DOHH2 (cell line): Measurements from ENCODE around the gene GMDS.

ENCODE experiments used
- H3F3A ChIP-seq: fragments of 200-600 bp; sonication (generic), shearing (Covaris generic); 2 replicates; pipeline ENCODE4 v1.6.0; 2016; ENCODE audit warnings: antibody characterized with exemption, mild to moderate bottlenecking; ENCODE audit not compliant: control insufficient read depth, insufficient read depth
- H3K27ac ChIP-seq: fragments of 200-600 bp; sonication (generic); 2 replicates; pipeline ENCODE4 v1.5.1; 2014; ENCODE audit warnings: low read depth, mild to moderate bottlenecking, low read length, moderate library complexity
- H3K27me3 ChIP-seq: fragments of 200-600 bp; sonication (generic); 2 replicates; pipeline ENCODE4 v1.6.1; 2014; ENCODE audit warnings: mild to moderate bottlenecking, low read length, mixed read lengths; ENCODE audit not compliant: control insufficient read depth
- H3K36me3 ChIP-seq: fragments of 200-600 bp; sonication (generic); 2 replicates; pipeline ENCODE4 v1.6.1; 2014; ENCODE audit warnings: mild to moderate bottlenecking, low read length, moderate library complexity, mixed read lengths; ENCODE audit not compliant: control insufficient read depth
- H3K4me1 ChIP-seq: fragments of 200-600 bp; sonication (generic); 2 replicates; pipeline ENCODE4 v1.6.1; 2014; ENCODE audit warnings: mild to moderate bottlenecking, low read length, mixed read lengths; ENCODE audit not compliant: control insufficient read depth
- H3K4me2 ChIP-seq: fragments of 200-600 bp; sonication (generic); 2 replicates; pipeline ENCODE4 v1.6.0; 2014; ENCODE audit warnings: mild to moderate bottlenecking, low read length, moderate library complexity
- H3K4me3 ChIP-seq: fragments of 200-600 bp; sonication (generic); 2 replicates; pipeline ENCODE4 v1.5.1; 2014; ENCODE audit warnings: mild to moderate bottlenecking, low read length, mixed read lengths
- H3K79me2 ChIP-seq: fragments of 200-600 bp; sonication (generic); 2 replicates; pipeline ENCODE4 v1.6.1; 2014; ENCODE audit warnings: mild to moderate bottlenecking, low read length, mixed read lengths; ENCODE audit not compliant: control insufficient read depth
- H3K9me2 ChIP-seq: fragments of 200-600 bp; sonication (generic); replicated peaks from 2 replicates; pipeline ENCODE4 v1.6.1; 2014; ENCODE audit warnings: mild to moderate bottlenecking, low read length, mixed read lengths; ENCODE audit not compliant: control insufficient read depth
- H3K9me3 ChIP-seq: fragments of 200-600 bp; sonication (generic); 2 replicates; pipeline ENCODE4 v1.6.1; 2014; ENCODE audit warnings: antibody characterized with exemption, low read length, mixed read lengths; ENCODE audit not compliant: control insufficient read depth, insufficient read depth
- H4K20me1 ChIP-seq: fragments of 200-600 bp; sonication (generic); 2 replicates; pipeline ENCODE4 v1.6.0; 2014; ENCODE audit warnings: low read depth, mild to moderate bottlenecking, antibody characterized with exemption, low read length, moderate library complexity; ENCODE audit not compliant: control insufficient read depth, insufficient read depth
- EZH2phosphoT487 ChIP-seq: fragments of 200-600 bp; sonication (generic); IDR thresholded peaks from 2 replicates; pipeline ENCODE4 v1.6.1; 2017; ENCODE audit warnings: borderline replicate concordance, mild to moderate bottlenecking, antibody characterized with exemption, low read length, moderate library complexity, mixed read lengths
- TF ChIP-seq, protein P1 (sequence below): fragments of 200-600 bp; sonication (generic); IDR thresholded peaks from one replicate; pipeline ENCODE4 v1.5.1; 2014; ENCODE audit warnings: antibody characterized with exemption, mild to moderate bottlenecking, low read depth, low read length; ENCODE audit not compliant: poor library complexity, severe bottlenecking

GMDS gene

DNA sequence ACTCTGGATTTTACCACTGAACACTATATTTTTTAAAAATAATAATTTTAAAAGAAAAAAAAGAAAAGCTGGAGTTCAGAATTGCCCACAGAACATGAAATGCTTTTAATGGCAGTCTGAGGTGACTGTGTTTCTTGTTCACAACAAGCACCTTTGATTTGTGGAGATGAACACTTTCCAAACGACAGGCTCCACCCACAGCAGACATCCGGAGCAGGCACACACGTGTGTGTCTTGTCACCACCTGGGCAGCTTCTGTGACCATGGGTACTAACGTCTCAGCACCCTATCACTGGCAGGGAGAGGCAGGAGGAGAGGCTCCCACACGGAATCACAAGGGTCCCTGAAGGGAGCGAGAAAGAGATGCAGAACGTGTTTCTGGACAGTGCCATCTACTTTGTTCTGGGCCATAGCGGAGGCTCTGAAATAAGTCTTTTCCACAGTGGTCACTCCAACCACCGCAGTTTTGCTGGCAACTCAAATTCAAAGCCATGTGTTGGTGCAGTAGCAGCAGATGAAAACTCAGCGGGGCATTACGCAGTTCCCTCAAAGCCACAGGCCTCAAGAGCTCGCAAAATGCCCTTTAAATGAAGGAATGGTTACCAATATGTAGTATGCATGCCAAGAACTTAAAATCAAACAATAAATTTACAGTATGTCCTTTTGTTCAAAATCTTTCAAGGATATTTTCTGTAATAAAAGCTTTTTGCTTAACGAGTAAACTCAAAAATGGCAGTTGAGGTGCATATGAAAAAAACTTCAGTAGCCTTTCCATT is 393.5 kb downstream of the GMDS start:
- H3K4me3 ChIP-seq, result no peak overlapping the region
- H3K4me1 ChIP-seq, result peaks cover 31% of the 10 kb centered on the region
- no peak overlapping the region for H3K4me2 ChIP-seq
- H4K20me1 ChIP-seq, result no peaks in the 10 kb centered on the region
- TF ChIP-seq, protein P1, sequence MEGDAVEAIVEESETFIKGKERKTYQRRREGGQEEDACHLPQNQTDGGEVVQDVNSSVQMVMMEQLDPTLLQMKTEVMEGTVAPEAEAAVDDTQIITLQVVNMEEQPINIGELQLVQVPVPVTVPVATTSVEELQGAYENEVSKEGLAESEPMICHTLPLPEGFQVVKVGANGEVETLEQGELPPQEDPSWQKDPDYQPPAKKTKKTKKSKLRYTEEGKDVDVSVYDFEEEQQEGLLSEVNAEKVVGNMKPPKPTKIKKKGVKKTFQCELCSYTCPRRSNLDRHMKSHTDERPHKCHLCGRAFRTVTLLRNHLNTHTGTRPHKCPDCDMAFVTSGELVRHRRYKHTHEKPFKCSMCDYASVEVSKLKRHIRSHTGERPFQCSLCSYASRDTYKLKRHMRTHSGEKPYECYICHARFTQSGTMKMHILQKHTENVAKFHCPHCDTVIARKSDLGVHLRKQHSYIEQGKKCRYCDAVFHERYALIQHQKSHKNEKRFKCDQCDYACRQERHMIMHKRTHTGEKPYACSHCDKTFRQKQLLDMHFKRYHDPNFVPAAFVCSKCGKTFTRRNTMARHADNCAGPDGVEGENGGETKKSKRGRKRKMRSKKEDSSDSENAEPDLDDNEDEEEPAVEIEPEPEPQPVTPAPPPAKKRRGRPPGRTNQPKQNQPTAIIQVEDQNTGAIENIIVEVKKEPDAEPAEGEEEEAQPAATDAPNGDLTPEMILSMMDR, result no peak
- TF ChIP-seq EZH2phosphoT487, result no peak
- H3F3A ChIP-seq, result no peaks in the 10 kb centered on the region
- no peaks in the 10 kb centered on the region for H3K9me2 ChIP-seq
- H3K9me3 ChIP-seq, result no peaks in the 10 kb centered on the region
- H3K27me3 ChIP-seq, result no peaks in the 10 kb centered on the region
- H3K27ac ChIP-seq, result no peak overlapping the region
- H3K79me2 ChIP-seq, result no peaks in the 10 kb centered on the region
- H3K36me3 ChIP-seq, result no peaks in the 10 kb centered on the region

DNA sequence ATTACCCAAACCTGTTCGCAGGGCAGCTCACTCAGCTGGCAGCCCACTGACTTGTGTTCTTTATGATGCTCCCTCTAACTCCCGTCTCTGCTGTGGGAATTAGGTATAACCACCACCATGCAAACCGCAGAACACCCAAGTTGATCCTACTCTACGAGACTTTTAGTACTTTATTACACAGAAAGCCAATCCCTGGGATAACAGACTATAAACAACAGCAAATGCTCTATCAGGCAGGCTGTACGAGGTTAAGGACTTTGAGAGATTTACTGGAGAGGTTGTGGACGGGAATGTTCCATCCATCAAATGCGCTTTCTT is 394.6 kb downstream of the GMDS start:
- Histone ChIP-seq H3K4me3 (no peak overlapping the region), H4K20me1 (no peaks in the 10 kb centered on the region), H3K36me3 (no peaks in the 10 kb centered on the region), H3K27me3 (no peaks in the 10 kb centered on the region), H3K79me2 (no peaks in the 10 kb centered on the region), H3F3A (no peaks in the 10 kb centered on the region), H3K9me3 (no peaks in the 10 kb centered on the region), H3K4me2 (no peak overlapping the region), H3K27ac (no peak overlapping the region), H3K4me1 (peaks cover 20% of the 10 kb centered on the region), H3K9me2 (no peaks in the 10 kb centered on the region)
- TF ChIP-seq, protein P1, result no peak
- TF ChIP-seq EZH2phosphoT487, result no peak

DNA sequence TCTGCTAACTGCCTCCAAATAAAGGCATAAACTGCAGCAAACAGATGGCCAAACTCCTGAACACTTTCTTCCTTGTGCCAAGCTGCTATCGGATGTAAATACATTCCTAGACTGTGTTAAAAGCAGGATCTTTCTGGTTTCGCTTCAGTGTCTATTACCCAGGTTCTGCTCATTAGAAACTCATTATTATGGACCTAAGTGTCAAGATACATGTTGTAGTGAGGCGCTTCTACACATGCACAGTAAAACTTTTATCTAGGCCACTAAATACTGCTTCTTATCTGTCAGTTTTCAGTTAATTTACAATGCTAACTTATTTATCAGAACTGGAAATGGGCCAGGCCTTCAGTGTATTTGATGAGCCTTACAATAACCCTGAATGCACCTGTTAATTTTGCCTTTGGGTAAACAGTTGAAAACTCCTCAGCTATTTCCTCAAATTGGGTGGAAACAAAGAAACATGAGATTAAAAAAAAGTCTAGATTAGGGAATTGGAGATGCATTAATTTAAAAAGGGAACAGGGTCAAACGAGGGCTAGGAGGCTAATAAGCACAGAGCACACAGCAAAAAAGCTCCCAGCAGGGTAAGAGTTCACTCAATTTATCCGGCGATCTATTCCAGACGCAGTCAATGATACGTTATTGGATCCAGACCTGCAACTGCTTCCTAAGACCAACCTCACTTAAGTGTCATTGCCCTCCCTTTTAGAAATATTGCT is 395.1 kb downstream of the GMDS start:
- no peak overlapping the region for H3K27ac ChIP-seq
- no peak for TF ChIP-seq EZH2phosphoT487
- TF ChIP-seq, protein P1, result no peak

More for the DNA sequence above, 395.1 kb downstream of the GMDS start:
- Histone ChIP-seq H3K4me1 (peaks cover 15% of the 10 kb centered on the region), H3K9me3 (peaks cover 5% of the 10 kb centered on the region; the same call in 1 of the 2 replicates), H3K27me3 (no peaks in the 10 kb centered on the region), H4K20me1 (no peaks in the 10 kb centered on the region), H3K36me3 (no peaks in the 10 kb centered on the region), H3K4me2 (no peak overlapping the region), H3F3A (no peaks in the 10 kb centered on the region), H3K9me2 (no peaks in the 10 kb centered on the region), H3K79me2 (no peaks in the 10 kb centered on the region), H3K4me3 (no peak overlapping the region)
